Mucosa of stomach (tissue), 1 donor: ENCODE results near the gene PTPRM.

Source experiments
- H3K27me3 ChIP-seq: one replicate; pipeline ENCODE4 v1.7.0; 2013; ENCODE audit warnings: mild to moderate bottlenecking, low read length; ENCODE audit not compliant: control insufficient read depth, insufficient read depth
- H3K36me3 ChIP-seq: one replicate; pipeline ENCODE4 v1.7.0; 2013; ENCODE audit warnings: low read length; ENCODE audit not compliant: control insufficient read depth, insufficient read depth
- H3K4me1 ChIP-seq: one replicate; pipeline ENCODE4 v1.7.0; 2013; ENCODE audit warnings: mild to moderate bottlenecking, low read length; ENCODE audit not compliant: control insufficient read depth, insufficient read depth
- H3K4me3 ChIP-seq: one replicate; pipeline ENCODE4 v1.7.0; 2013; ENCODE audit warnings: low read length
- H3K9ac ChIP-seq: one replicate; pipeline ENCODE4 v1.7.0; 2013; ENCODE audit warnings: mild to moderate bottlenecking, low read length, moderate library complexity
- H3K9me3 ChIP-seq: one replicate; pipeline ENCODE4 v1.7.0; 2013; ENCODE audit warnings: mild to moderate bottlenecking, low read length, moderate library complexity; ENCODE audit not compliant: control insufficient read depth
- donor health status: Pancreatic carcinoma.

PTPRM gene

DNA sequence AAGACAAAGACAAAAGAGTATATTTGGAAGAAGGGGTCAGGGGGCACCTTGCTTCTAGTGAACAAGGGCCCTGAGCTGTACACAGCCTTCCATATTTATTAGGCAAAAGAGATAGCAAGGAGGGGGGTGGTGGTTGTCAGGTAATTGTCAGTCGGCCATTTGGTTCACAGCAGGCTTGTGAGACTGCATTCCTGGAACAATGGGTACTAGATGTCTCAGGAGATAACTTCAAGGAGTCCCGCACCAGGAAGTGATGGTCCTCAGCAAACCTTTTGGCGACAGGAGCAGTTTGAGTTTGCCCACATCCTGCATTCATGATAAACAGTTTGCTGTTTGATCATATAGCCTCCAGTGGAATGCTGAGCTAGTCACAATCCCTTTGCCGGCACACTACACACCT, 665.7 kb downstream of the PTPRM start:
- H3K36me3 ChIP-seq, result no peaks in the 10 kb centered on the region
- H3K27me3 ChIP-seq, result no peaks in the 10 kb centered on the region
- H3K9me3 ChIP-seq, result no peaks in the 10 kb centered on the region
- H3K9ac ChIP-seq, result no peak overlapping the region
- no peak overlapping the region for H3K4me3 ChIP-seq
- no peaks in the 10 kb centered on the region for H3K4me1 ChIP-seq

DNA sequence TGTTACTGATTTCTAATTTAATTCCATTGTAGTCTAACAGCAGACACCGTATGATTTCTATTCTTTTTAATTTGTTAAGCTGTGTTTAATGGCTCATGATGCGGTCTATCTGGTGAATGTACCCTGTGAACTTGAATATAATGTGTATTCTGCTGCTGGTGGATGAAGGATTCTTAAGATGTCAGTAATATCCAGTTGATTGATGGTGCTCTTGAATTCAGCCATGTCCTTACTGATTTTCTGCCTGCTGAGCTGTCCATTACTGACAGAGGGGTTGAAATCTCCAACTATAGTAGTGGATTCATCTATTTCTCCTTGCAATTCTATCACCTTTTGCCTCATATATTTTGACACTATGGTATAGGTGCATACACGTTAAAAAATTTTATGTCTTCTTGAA, 668.8 kb downstream of the PTPRM start:
- Histone ChIP-seq H3K27me3 (no peaks in the 10 kb centered on the region), H3K9ac (no peak overlapping the region), H3K9me3 (no peaks in the 10 kb centered on the region), H3K36me3 (no peaks in the 10 kb centered on the region), H3K4me3 (no peak overlapping the region), H3K4me1 (no peaks in the 10 kb centered on the region)

DNA sequence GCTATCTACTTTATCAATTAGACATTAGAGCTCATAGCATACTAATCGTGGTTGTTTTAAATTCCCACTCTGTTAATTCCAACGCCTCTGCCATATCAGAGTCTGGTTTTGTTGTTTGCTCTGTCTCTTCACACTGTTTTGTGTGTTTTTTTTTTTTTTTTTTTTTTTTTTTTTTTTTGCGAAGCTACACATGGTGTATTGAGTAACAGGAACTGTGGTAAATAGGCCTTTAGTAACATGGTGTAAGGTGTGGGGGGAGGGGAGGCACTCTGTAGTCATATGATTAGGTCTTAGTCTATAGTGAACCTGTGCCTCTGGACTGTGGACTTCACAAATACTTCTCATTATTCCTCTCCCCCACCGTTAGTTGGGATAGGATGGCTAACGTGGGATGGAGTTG, 671.4 kb downstream of the PTPRM start:
- no peaks in the 10 kb centered on the region for H3K9me3 ChIP-seq
- no peak overlapping the region for H3K9ac ChIP-seq
- no peak overlapping the region for H3K4me3 ChIP-seq
- H3K36me3 ChIP-seq, result no peaks in the 10 kb centered on the region
- no peaks in the 10 kb centered on the region for H3K27me3 ChIP-seq
- no peaks in the 10 kb centered on the region for H3K4me1 ChIP-seq

DNA sequence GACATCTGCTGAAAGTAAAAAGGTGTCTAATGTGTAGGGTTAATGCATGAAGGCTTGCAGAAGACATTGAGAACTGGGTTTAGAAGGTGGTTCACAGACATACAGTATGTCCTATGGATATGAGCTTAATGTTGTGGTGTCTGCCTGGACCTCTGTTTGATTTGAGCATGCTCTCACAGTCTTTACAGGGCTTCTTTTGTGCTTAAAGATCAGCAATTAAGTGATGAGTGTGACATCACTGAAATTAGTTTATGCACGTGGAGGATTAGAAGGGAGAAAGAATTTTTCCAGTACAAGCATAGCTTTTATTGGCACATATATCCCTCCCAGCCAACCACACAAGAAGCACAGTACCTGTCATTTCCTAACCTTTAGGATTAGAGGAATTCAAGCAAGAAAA, 674.6 kb downstream of the PTPRM start:
- Histone ChIP-seq H3K27me3 (no peaks in the 10 kb centered on the region), H3K4me1 (no peaks in the 10 kb centered on the region), H3K9me3 (no peaks in the 10 kb centered on the region), H3K4me3 (no peak overlapping the region), H3K9ac (no peak overlapping the region), H3K36me3 (no peaks in the 10 kb centered on the region)

GRCh38 chr18:8242151-8242696, 675.1 kb downstream of the PTPRM start:
- no peak overlapping the region for H3K9ac ChIP-seq
- H3K36me3 ChIP-seq, result no peaks in the 10 kb centered on the region
- no peaks in the 10 kb centered on the region for H3K4me1 ChIP-seq
- no peaks in the 10 kb centered on the region for H3K9me3 ChIP-seq
- H3K27me3 ChIP-seq, result no peaks in the 10 kb centered on the region
- H3K4me3 ChIP-seq, result no peak overlapping the region

DNA sequence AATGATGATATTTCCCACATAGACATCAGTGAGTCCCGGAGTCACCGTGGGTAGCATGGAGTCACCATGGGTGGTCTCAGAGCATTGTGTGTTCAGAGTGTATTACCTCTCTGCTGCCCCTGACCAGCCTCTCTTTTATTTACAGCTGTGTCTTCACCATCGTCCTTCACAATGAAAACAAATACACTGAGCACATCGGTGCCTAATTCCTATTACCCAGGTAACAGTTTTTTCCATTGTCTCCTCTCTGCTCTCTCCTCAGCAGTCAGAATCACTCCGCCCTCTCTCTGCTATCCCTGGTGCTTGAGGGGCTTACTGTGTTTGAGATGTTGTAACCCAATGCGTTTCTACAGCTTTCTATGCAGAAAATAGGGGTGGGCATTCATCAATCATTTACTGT, 680.6 kb downstream of the PTPRM start:
- H3K27me3 ChIP-seq, result no peaks in the 10 kb centered on the region
- H3K36me3 ChIP-seq, result no peaks in the 10 kb centered on the region
- H3K9me3 ChIP-seq, result no peaks in the 10 kb centered on the region
- H3K4me3 ChIP-seq, result no peak overlapping the region
- H3K4me1 ChIP-seq, result no peaks in the 10 kb centered on the region
- H3K9ac ChIP-seq, result no peak overlapping the region

GRCh38 chr18:8248576-8248975, 681.5 kb downstream of the PTPRM start:
- H3K9ac ChIP-seq, result no peak overlapping the region
- no peaks in the 10 kb centered on the region for H3K9me3 ChIP-seq
- H3K36me3 ChIP-seq, result no peaks in the 10 kb centered on the region
- H3K4me3 ChIP-seq, result no peak overlapping the region
- H3K27me3 ChIP-seq, result no peaks in the 10 kb centered on the region
- H3K4me1 ChIP-seq, result no peaks in the 10 kb centered on the region

DNA sequence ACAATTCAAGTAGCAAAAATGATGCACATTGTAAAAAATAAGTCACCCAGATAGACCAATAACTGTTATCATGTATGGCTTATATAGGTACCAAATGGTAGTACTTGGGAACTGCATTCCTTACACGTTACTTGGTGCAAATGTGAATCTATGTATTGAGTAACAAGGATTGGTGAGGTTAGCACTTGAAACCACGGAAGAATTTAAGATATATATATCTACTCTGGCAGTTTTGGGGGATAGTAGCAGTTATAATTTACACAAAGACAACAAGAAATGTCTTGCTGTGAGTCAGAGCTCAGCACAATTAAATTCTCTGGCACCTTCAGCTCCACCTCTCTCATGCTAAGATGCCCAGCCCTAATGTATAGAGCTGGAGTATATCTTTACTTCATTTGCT, 682.7 kb downstream of the PTPRM start:
- Histone ChIP-seq H3K9me3 (no peaks in the 10 kb centered on the region), H3K4me1 (no peaks in the 10 kb centered on the region), H3K9ac (no peak overlapping the region), H3K27me3 (no peaks in the 10 kb centered on the region), H3K36me3 (no peaks in the 10 kb centered on the region), H3K4me3 (no peak overlapping the region)

DNA sequence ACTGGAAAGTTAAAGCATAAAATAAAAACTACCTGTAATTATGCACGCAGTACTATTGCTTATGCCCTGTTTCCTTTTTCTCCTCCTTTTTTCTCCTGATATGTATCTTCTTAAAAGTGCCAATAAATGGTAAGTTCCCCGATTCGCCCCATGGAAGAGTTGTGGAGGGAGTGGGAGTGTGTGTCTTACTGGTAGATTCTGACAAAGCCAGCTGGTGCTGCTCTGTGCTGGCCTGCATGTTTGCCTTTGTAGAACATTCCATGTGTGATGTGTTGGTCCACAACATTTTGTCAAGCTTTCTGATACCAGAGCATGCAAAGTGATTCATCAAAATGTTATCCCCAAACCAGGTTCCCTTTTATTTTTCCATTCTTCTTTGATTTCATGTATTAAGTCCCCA, 685.3 kb downstream of the PTPRM start:
- Histone ChIP-seq H3K4me1 (no peaks in the 10 kb centered on the region), H3K4me3 (no peak overlapping the region), H3K9ac (no peak overlapping the region), H3K9me3 (no peaks in the 10 kb centered on the region), H3K27me3 (no peaks in the 10 kb centered on the region), H3K36me3 (no peaks in the 10 kb centered on the region)

- H3K9me3 ChIP-seq, result no peaks in the 10 kb centered on the region
- H3K9ac ChIP-seq, result no peak overlapping the region
- no peaks in the 10 kb centered on the region for H3K4me1 ChIP-seq
Observed at GRCh38 chr18:8253944-8254343, 686.8 kb downstream of the PTPRM start.

GRCh38 chr18:8254654-8255053, 687.5 kb downstream of the PTPRM start:
- H3K4me3 ChIP-seq, result no peak overlapping the region
- no peaks in the 10 kb centered on the region for H3K36me3 ChIP-seq
- H3K27me3 ChIP-seq, result no peaks in the 10 kb centered on the region
- H3K4me1 ChIP-seq, result no peaks in the 10 kb centered on the region
- no peak overlapping the region for H3K9ac ChIP-seq
- H3K9me3 ChIP-seq, result no peaks in the 10 kb centered on the region

More at GRCh38 chr18:8253944-8254343, 686.8 kb downstream of the PTPRM start:
- H3K27me3 ChIP-seq, result no peaks in the 10 kb centered on the region
- H3K4me3 ChIP-seq, result no peak overlapping the region
- no peaks in the 10 kb centered on the region for H3K36me3 ChIP-seq

DNA sequence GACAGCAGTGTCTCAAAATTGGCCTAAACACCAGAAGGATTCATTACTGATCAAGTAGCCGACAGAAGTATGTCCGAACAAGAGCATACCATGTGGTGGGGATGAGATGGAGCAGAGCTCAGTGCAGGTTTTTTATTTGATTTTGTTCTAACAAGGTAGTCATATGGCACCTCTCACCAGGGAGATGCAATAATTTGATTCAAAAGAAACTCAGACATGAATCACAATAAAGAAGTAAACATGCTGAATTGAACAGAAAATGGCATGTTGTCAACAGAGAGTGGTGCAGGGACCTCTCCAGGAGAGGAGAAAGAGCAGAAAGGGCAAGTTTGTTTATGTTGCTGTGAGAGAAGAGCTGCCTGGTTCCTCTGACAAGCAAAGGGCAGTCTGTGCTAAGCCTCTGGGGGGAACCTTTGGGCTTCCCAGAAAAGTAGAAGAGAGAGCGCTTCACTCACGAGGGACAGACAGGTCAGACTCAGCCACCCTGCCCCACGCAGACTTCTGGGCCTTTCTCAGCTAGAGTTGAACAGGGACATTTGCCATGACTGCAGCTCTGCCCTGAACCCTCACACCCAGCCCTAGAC, 690.8 kb downstream of the PTPRM start:
- H3K36me3 ChIP-seq, result no peaks in the 10 kb centered on the region
- no peaks in the 10 kb centered on the region for H3K9me3 ChIP-seq
- no peaks in the 10 kb centered on the region for H3K27me3 ChIP-seq
- H3K9ac ChIP-seq, result no peak overlapping the region
- H3K4me3 ChIP-seq, result no peak overlapping the region
- no peaks in the 10 kb centered on the region for H3K4me1 ChIP-seq

DNA sequence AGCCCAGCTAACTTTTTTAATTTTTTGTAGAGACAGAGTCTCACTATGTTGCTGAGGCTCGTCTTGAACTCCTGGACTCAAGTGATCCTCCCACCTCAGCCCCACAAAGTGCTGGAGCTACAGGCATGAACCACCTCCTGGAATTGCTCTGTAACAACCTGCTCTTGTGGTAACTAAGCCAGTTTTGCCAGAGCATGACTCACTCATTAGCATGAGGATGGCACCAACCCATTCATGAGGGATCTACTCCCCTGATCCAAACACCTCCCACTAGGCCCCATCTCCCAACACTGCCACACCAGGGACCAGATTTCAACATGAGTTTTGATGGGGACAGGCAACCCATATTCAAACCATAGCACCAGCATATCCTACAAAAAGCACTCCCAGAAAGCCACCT, 693.2 kb downstream of the PTPRM start:
- Histone ChIP-seq H3K4me1 (no peaks in the 10 kb centered on the region), H3K27me3 (no peaks in the 10 kb centered on the region), H3K9me3 (no peaks in the 10 kb centered on the region), H3K4me3 (no peak overlapping the region), H3K9ac (no peak overlapping the region), H3K36me3 (no peaks in the 10 kb centered on the region)
